ENCODE results near the gene DENND10. TPM values are rescaled to one million over a fixed set of nuclear protein-coding genes. Genes with fewer than 3 reads are reported as not detected.
"Not testable (repeated sequence)": the region's sequence is repeated elsewhere in the genome, so short reads cannot be mapped to it uniquely, and the experiment has no call there.

DENND10 gene
- total RNA-seq, 4 donors from 2014 or later = 23.0 to 42.5 (median 30.2) TPM

GRCh38 chr10:119133949-119134348, 30.0 kb downstream of the DENND10 start:
- no peak for ATAC-seq
- TF ChIP-seq CTCF (IDR thresholded peaks at IDR 0.05) (no peak), POLR2AphosphoS5 (IDR thresholded peaks at IDR 0.05) (no peak), EP300 (IDR thresholded peaks at IDR 0.05) (no peak), POLR2A (IDR thresholded peaks at IDR 0.05) (no peak)
- Histone ChIP-seq H3K27ac (no peak overlapping the region), H3K36me3 (peaks cover 0 to 61% of the 10 kb centered on the region in 2 donors), H3K9me3 (no peaks in the 10 kb centered on the region), H3K4me3 (no peak overlapping the region), H3K27me3 (no peaks in the 10 kb centered on the region), H3K4me1 (no peaks in the 10 kb centered on the region)
- 92 to 95% methylated on average over 5 of the region's 8 CpGs for WGBS, 2 donors (ENCODE audit: low coverage in 1 of 2)

GRCh38 chr10:119135513-119135881, 31.6 kb downstream of the DENND10 start:
- no peaks in the 10 kb centered on the region for H3K9me3 ChIP-seq
- TF ChIP-seq POLR2AphosphoS5 (IDR thresholded peaks at IDR 0.05) (no peak), POLR2A (IDR thresholded peaks at IDR 0.05) (no peak), CTCF (IDR thresholded peaks at IDR 0.05) (no peak), EP300 (IDR thresholded peaks at IDR 0.05) (no peak)
- H3K4me1 ChIP-seq = no peaks in the 10 kb centered on the region
- H3K4me3 ChIP-seq = no peak overlapping the region
- H3K36me3 ChIP-seq = peaks cover 0 to 61% of the 10 kb centered on the region in 2 donors
- no peaks in the 10 kb centered on the region for H3K27me3 ChIP-seq
- H3K27ac ChIP-seq = peak overlapping the region in 1 of 4 donors; percentile 29
- WGBS, 2 donors (ENCODE audit: low coverage in 1 of 2) = 53 to 75% methylated on average over 4 of the region's 4 CpGs
- peak; percentile 35 for ATAC-seq

- no peak for TF ChIP-seq EP300 (IDR thresholded peaks at IDR 0.05)
- no peak for TF ChIP-seq POLR2AphosphoS5 (IDR thresholded peaks at IDR 0.05)
- no peak for TF ChIP-seq CTCF (IDR thresholded peaks at IDR 0.05)
- TF ChIP-seq POLR2A (IDR thresholded peaks at IDR 0.05) = no peak
- Histone ChIP-seq H3K4me3 (no peak overlapping the region), H3K4me1 (no peaks in the 10 kb centered on the region), H3K27ac (peak overlapping the region in 1 of 4 donors; percentile 29), H3K27me3 (no peaks in the 10 kb centered on the region), H3K36me3 (peaks cover 0 to 61% of the 10 kb centered on the region in 2 donors), H3K9me3 (no peaks in the 10 kb centered on the region)
- WGBS, 2 donors (ENCODE audit: low coverage in 1 of 2) = 78 to 85% methylated on average over 4 to 7 of the region's 7 CpGs
- ATAC-seq = no peak
These were observed 32.2 kb downstream of the DENND10 start for GRCh38 chr10:119136084-119136483.

GRCh38 chr10:119137878-119138277, 34.0 kb downstream of the DENND10 start:
- not testable (repeated sequence) for H3K27ac ChIP-seq
- H3K36me3 ChIP-seq = peaks cover 0 to 65% of the 10 kb centered on the region in 2 donors

GRCh38 chr10:119138346-119139306, 34.7 kb downstream of the DENND10 start:
- no peak for TF ChIP-seq EP300 (IDR thresholded peaks at IDR 0.05)
- TF ChIP-seq CTCF (IDR thresholded peaks at IDR 0.05) = no peak
- no peak for TF ChIP-seq POLR2A (IDR thresholded peaks at IDR 0.05)
- peaks cover 0 to 63% of the 10 kb centered on the region in 2 donors for H3K36me3 ChIP-seq
- ATAC-seq = no peak
- 89 to 97% methylated on average over 11 of the region's 16 CpGs for WGBS, 2 donors (ENCODE audit: low coverage in 1 of 2)
- no peaks in the 10 kb centered on the region for H3K9me3 ChIP-seq
- H3K4me3 ChIP-seq = no peak overlapping the region
- no peaks in the 10 kb centered on the region for H3K27me3 ChIP-seq
- no peaks in the 10 kb centered on the region for H3K4me1 ChIP-seq
- peak overlapping the region in 1 of 4 donors; percentile 7 for H3K27ac ChIP-seq

More at GRCh38 chr10:119137878-119138277, 34.0 kb downstream of the DENND10 start:
- H3K4me3 ChIP-seq, H3K4me1 ChIP-seq, ATAC-seq, H3K27me3 ChIP-seq, H3K9me3 ChIP-seq: not testable (repeated sequence)
- WGBS, 2 donors (ENCODE audit: low coverage in 1 of 2) = 70 to 75% methylated on average over 5 to 7 of the region's 8 CpGs
